Uterus (tissue), 4 donors: ENCODE data around the gene PSTPIP1. TPM values are rescaled to one million over a fixed set of nuclear protein-coding genes. Genes with fewer than 3 reads are reported as not detected.

ENCODE experiments used
- DNase-seq, 2 donors: peaks; one replicate each; pipeline ENCODE4 v3.0.0-alpha.2; 2019 to 2020
- H3K27ac ChIP-seq, 2 donors: fragments of 200-600 bp; sonication (generic); 1 replicate in 1 of 2; 2 replicates in 1 of 2; pipeline ENCODE4 v1.5.1; 2016 to 2018
- H3K27me3 ChIP-seq, 2 donors: fragments of 200-600 bp; sonication (generic); one replicate each; pipeline ENCODE4 v1.5.1; 2018 to 2019; ENCODE audit warnings: control low read depth in 1 of 2
- H3K36me3 ChIP-seq, 2 donors: fragments of 200-600 bp; sonication (generic); one replicate each; pipeline ENCODE4 v1.5.1; 2019; ENCODE audit warnings: control low read depth in 1 of 2
- H3K4me1 ChIP-seq, 2 donors: fragments of 200-600 bp; sonication (generic); one replicate each; pipeline ENCODE4 v1.5.1; 2018 to 2019; ENCODE audit warnings: control low read depth in 1 of 2
- H3K4me3 ChIP-seq, 2 donors: fragments of 200-600 bp; sonication (generic); 1 replicate in 1 of 2; 2 replicates in 1 of 2; pipeline ENCODE4 v1.5.1; 2018 to 2019; ENCODE audit warnings: mild to moderate bottlenecking in 1 of 2
- H3K9me3 ChIP-seq, 2 donors: fragments of 200-600 bp; sonication (generic); one replicate each; pipeline ENCODE4 v1.5.1; 2019; ENCODE audit warnings: control low read depth in 1 of 2
- CTCF ChIP-seq, 4 experiments: fragments of 200-600 bp in 2 of 4; fragments of 450-650 bp in 2 of 4; sonication (generic) in 2 of 4; IDR thresholded peaks; one replicate each; pipeline ENCODE4 v1.5.1; 2016 to 2019; ENCODE audit warnings: antibody characterized with exemption in 4 of 4, mild to moderate bottlenecking in 2 of 4, moderate library complexity in 1 of 4
- POLR2A ChIP-seq, 2 donors: fragments of 450-650 bp; IDR thresholded peaks; one replicate each; pipeline ENCODE4 v1.6.1; 2016; ENCODE audit warnings: antibody characterized with exemption in 2 of 2, mild to moderate bottlenecking in 1 of 2, moderate library complexity in 1 of 2
- intact Hi-C: fragments of 100-400 bp; cut with DNase I; formaldehyde crosslinking; loops from one replicate; pipeline ENCODE4 v1.15.1; 2023; ENCODE audit warnings: low total_unique reads
- total RNA-seq, 4 donors: library from RNA; depleted of rRNA in 3 of 4; stranded (reverse); fragments of >200 nt in 3 of 4; gene quantifications; one replicate each; pipeline versions ENCODE4 v1.1.0 to v1.2.4, GENCODE V29; 2014 to 2023
- donor health status: DM: yes; HTN: yes; CAD: no.

PSTPIP1 gene
- total RNA-seq, 4 donors from 2014 or later, result 1.3 to 10.0 (median 4.7) TPM; not detected in 1

DNA sequence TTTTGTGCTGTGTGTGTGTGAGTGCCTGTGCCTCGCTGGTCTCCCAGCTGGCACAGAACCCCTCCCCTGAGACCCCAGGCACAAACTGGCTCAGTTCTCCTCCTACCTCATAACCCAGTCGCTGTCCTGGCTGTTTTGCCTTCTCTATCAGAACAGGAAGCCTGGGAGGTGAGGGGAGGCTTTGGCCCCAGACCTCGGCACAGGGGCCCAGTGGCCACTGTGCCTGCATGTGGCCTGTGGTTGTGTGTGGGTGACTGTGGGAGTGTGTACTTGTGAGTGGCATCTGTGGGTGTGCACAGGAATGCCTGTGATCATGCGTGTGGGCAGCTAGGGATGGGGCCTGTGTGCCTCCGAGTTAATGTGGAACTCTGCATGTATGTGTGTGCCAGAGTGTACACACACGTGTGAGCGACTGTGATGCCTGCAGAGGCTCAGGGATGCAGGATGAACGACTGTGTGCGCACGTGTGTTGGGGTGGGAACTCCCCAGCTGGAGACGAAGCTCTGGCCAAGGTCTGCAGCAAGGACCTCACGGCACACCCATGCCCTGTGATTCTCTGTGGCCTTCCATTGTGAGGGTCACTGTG is 32.3 kb downstream of the PSTPIP1 start:
- Histone ChIP-seq H3K9me3 (no peaks in the 10 kb centered on the region), H3K36me3 (no peaks in the 10 kb centered on the region), H3K4me3 (no peak overlapping the region), H3K4me1 (no peaks in the 10 kb centered on the region), H3K27me3 (no peaks in the 10 kb centered on the region), H3K27ac (no peak overlapping the region)
- peak in 1 of 2 donors; percentile 5 for DNase-seq
- intact Hi-C loops, result no loop called here
- TF ChIP-seq POLR2A (IDR thresholded peaks at IDR 0.05) (no peak), CTCF (IDR thresholded peaks at IDR 0.05) (no peak)

DNA sequence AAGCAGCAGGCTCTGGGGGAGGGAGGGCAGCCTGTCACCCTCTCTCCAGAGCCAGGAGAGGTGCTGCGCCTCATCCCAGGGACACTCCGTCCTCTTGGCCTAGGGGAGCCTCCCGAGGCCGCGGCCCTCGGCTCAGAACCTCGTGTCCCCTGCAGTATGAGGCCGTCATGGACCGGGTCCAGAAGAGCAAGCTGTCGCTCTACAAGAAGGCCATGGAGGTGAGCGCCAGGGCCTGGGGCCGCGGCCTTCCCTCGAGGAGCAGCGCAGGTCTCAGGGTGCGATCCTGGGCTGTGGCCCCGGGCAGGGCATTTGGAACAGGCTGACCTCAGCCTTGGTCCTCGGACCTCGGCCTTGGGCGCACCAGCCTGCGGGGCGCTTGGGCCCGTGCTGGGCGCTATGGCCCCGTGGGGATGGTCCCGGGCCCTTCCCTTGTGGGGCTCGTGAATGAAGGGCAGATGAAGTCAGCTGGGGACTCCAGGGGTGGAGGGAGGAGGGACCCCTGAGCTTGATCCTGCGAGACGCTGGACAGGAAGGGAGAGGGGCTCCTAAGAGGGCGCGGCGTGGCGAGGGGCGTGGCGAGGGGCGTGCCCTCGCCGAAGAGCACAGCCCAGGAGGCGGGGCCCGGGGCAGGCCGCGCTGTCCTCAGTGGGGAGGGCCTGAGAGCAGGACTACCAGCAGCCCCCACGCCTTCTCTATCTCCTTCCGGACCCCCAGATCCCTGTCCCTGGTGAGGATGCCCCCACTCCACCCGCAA is 32.9 kb downstream of the PSTPIP1 start:
- peak; percentile 14 to 18 for DNase-seq
- Histone ChIP-seq H3K4me1 (no peaks in the 10 kb centered on the region), H3K9me3 (no peaks in the 10 kb centered on the region), H3K4me3 (peak overlapping the region in 1 of 2 donors; percentile 18), H3K36me3 (no peaks in the 10 kb centered on the region), H3K27me3 (no peaks in the 10 kb centered on the region), H3K27ac (no peak overlapping the region)
- TF ChIP-seq CTCF (IDR thresholded peaks at IDR 0.05), result no peak
- TF ChIP-seq POLR2A (IDR thresholded peaks at IDR 0.05), result no peak
- intact Hi-C loops, result no loop called here

GRCh38 chr15:77028451-77029165 is 33.7 kb downstream of the PSTPIP1 start:
- Histone ChIP-seq H3K9me3 (no peaks in the 10 kb centered on the region), H3K4me3 (peak overlapping the region in 1 of 2 donors; percentile 18), H3K36me3 (no peaks in the 10 kb centered on the region), H3K27ac (no peak overlapping the region), H3K4me1 (no peaks in the 10 kb centered on the region), H3K27me3 (no peaks in the 10 kb centered on the region)
- intact Hi-C loops, result no loop called here
- DNase-seq, result peak in 1 of 2 donors; percentile 9
- no peak for TF ChIP-seq POLR2A (IDR thresholded peaks at IDR 0.05)
- no peak for TF ChIP-seq CTCF (IDR thresholded peaks at IDR 0.05)

DNA sequence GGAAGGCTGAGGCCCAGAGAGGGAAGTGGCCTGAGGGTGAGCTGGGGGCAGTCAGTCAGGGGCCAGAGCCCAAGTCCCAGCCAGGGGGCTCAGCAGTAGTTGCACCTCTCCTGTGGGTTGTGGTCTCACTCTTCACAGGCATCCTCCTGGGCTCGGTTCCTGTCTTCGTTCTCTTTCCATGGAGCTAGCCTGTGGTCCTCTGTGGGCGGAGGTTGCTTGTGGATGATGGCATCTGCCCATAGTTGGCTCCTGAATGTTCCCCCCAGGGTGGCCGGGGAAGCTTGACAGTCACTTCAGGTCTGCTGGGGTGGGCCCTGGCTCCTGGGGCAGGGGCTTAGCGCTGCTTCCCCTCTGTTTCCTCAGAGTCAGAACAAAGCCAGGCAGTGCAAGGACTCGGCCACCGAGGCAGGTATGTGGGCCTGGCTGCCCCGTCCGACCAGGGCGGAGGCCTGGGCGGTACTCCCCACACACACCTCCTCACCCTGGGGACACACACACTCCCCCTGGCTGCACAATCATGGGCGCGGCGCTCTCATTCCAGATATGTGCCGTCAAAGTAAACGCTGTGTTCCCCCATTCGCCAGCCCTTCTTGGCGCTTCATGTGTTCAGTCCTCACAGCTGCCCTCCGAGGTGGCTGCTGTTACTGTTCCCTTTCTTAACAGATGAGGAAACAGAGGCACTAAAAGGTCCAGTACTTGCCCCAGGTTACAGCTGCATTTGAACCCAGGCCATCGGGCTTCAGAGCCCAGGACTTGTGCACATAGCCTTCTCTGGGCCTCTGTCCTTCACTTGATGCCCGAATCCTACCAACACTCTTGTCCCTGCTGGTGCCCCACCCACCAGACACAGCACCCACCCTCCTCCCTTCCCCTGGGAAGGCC is 34.5 kb downstream of the PSTPIP1 start:
- Histone ChIP-seq H3K4me3 (no peak overlapping the region), H3K4me1 (no peaks in the 10 kb centered on the region), H3K9me3 (no peaks in the 10 kb centered on the region), H3K27ac (no peak overlapping the region), H3K27me3 (no peaks in the 10 kb centered on the region), H3K36me3 (no peaks in the 10 kb centered on the region)
- TF ChIP-seq POLR2A (IDR thresholded peaks at IDR 0.05) (no peak), CTCF (IDR thresholded peaks at IDR 0.05) (no peak)
- intact Hi-C loops, result no loop called here
- peak in 1 of 2 donors; percentile 11 for DNase-seq
